Naive thymus-derived CD4-positive, alpha-beta T cell (primary cell): ENCODE measurements around the gene SNX30. TPM values are rescaled to one million over a fixed set of nuclear protein-coding genes. Genes with fewer than 3 reads are reported as not detected.
A peak's percentile ranks its signal among the peaks of the same experiment; 100 is the strongest.

Experiments
- ATAC-seq: fragments of 150-1000 bp; cut with Tn5 transposase; 2 replicates; pipeline ENCODE4 v1.10.0; 2021; ENCODE audit warnings: mild to moderate bottlenecking, moderate library complexity
- CTCF ChIA-PET: fragments of 350-600 bp; sonication (Branson Sonifier 250); formaldehyde crosslinking; loops from one replicate; lab custom pipeline; 2021; ENCODE audit warnings: antibody characterized with exemption; lab: Charles Lee
- POLR2A ChIA-PET: fragments of 350-600 bp; sonication (Branson Sonifier 250); formaldehyde crosslinking; loops from one replicate; lab custom pipeline; 2021; ENCODE audit warnings: antibody characterized with exemption, inconsistent platforms; lab: Charles Lee
- DNase-seq, 9 donors: peaks; one replicate each; pipeline versions ENCODE4 v3.0.0 to v3.0.0-alpha.2; 2020 to 2022; ENCODE audit warnings: mixed read lengths in 1 of 9
- H3K27ac ChIP-seq: one replicate; pipeline ENCODE4 v1.7.0; 2013; ENCODE audit warnings: mild to moderate bottlenecking, low read depth, low read length, moderate library complexity
- H3K27me3 ChIP-seq, 2 donors: one replicate each; pipeline ENCODE4 v1.7.0; 2013; ENCODE audit warnings: low read length in 2 of 2, mild to moderate bottlenecking in 2 of 2, moderate library complexity in 2 of 2; ENCODE audit not compliant: control insufficient read depth in 2 of 2, insufficient read depth in 2 of 2
- H3K36me3 ChIP-seq, 3 experiments: 1 replicate in 2 of 3; 2 replicates in 1 of 3; pipeline ENCODE4 v1.7.0; 2013; ENCODE audit warnings: low read length in 3 of 3, mild to moderate bottlenecking in 3 of 3, moderate library complexity in 1 of 3; ENCODE audit not compliant: insufficient read depth in 3 of 3, control insufficient read depth in 2 of 3
- H3K4me1 ChIP-seq, 2 donors: one replicate each; pipeline ENCODE4 v1.7.0; 2013; ENCODE audit warnings: low read length in 2 of 2, mild to moderate bottlenecking in 2 of 2, moderate library complexity in 1 of 2; ENCODE audit not compliant: control insufficient read depth in 2 of 2, insufficient read depth in 2 of 2
- H3K4me3 ChIP-seq: 2 replicates; pipeline ENCODE4 v1.7.0; 2013; ENCODE audit warnings: mild to moderate bottlenecking, low read length
- H3K9me3 ChIP-seq, 3 experiments: 1 replicate in 2 of 3; 2 replicates in 1 of 3; pipeline ENCODE4 v1.7.0; 2013; ENCODE audit warnings: low read length in 3 of 3; ENCODE audit not compliant: control insufficient read depth in 2 of 3
- H3K27ac Mint-ChIP-seq, 9 donors: one replicate each; pipeline ENCODE4 v1.8.0; 2020 to 2022; ENCODE audit warnings: mixed read lengths in 9 of 9, mild to moderate bottlenecking in 8 of 9, moderate library complexity in 5 of 9, inconsistent platforms in 2 of 9
- H3K27me3 Mint-ChIP-seq, 5 donors: one replicate each; pipeline ENCODE4 v1.8.0; 2021 to 2022; ENCODE audit warnings: mixed read lengths in 5 of 5, mild to moderate bottlenecking in 1 of 5
- H3K36me3 Mint-ChIP-seq, 5 donors: one replicate each; pipeline ENCODE4 v1.8.0; 2020 to 2022; ENCODE audit warnings: mixed read lengths in 5 of 5, mild to moderate bottlenecking in 3 of 5, inconsistent platforms in 1 of 5
- H3K4me1 Mint-ChIP-seq, 7 donors: one replicate each; pipeline ENCODE4 v1.8.0; 2020 to 2022; ENCODE audit warnings: mixed read lengths in 7 of 7, mild to moderate bottlenecking in 3 of 7, inconsistent platforms in 1 of 7
- H3K4me3 Mint-ChIP-seq, 10 donors: one replicate each; pipeline ENCODE4 v1.8.0; 2020 to 2022; ENCODE audit warnings: mild to moderate bottlenecking in 10 of 10, mixed read lengths in 10 of 10, moderate library complexity in 6 of 10, inconsistent platforms in 2 of 10
- H3K9me3 Mint-ChIP-seq, 11 donors: one replicate each; pipeline ENCODE4 v1.8.0; 2020 to 2022; ENCODE audit warnings: mixed read lengths in 11 of 11, mild to moderate bottlenecking in 4 of 11, inconsistent platforms in 1 of 11, moderate library complexity in 1 of 11
- intact Hi-C, 2 donors: fragments of 100-400 bp; cut with micrococcal nuclease; formaldehyde crosslinking; loops; one replicate each; pipeline ENCODE4 v1.15.1; 2023
- polyA plus RNA-seq, 2 donors: library from polyadenylated mRNA; unstranded; fragments of 300-500 nt; fragmentation: Illumina TruSeq; gene quantifications; one replicate each; pipeline ENCODE4 v1.2.3, GENCODE V29; 2021
- total RNA-seq, 6 experiments: library from RNA in 5 of 6; stranded (reverse) in 5 of 6; gene quantifications; 1 replicate in 5 of 6; 2 replicates in 1 of 6; pipeline ENCODE4 v1.2.3 and lab custom pipeline; 2021 to 2026

Gene SNX30
- total and polyA plus RNA-seq, 7 experiments from 2014 or later = 0.98 to 15.8 (median 8.4) TPM

- intact Hi-C loops = no loop called here
Observed at GRCh38 chr9:112780450-112781036, 30.0 kb downstream of the SNX30 start.

GRCh38 chr9:112782218-112782617, 31.7 kb downstream of the SNX30 start:
- Histone ChIP-seq H3K4me3 (no peak overlapping the region), H3K4me1 (peaks cover 0 to 6% of the 10 kb centered on the region in 2 donors), H3K36me3 (no peaks in the 10 kb centered on the region), H3K9me3 (no peaks in the 10 kb centered on the region), H3K27me3 (no peaks in the 10 kb centered on the region), H3K27ac (no peak overlapping the region)
- no peak for DNase-seq
- H3K27ac Mint-ChIP-seq = no peak overlapping the region
- H3K9me3 Mint-ChIP-seq = peaks cover 0 to 4% (median 0%) of the 10 kb centered on the region in 11 donors
- H3K36me3 Mint-ChIP-seq = peaks cover 0 to 9% (median 8%) of the 10 kb centered on the region in 5 donors
- H3K27me3 Mint-ChIP-seq = no peaks in the 10 kb centered on the region
- no peak for ATAC-seq
- H3K4me1 Mint-ChIP-seq = peaks cover 20 to 54% (median 31%) of the 10 kb centered on the region in 7 donors
- CTCF ChIA-PET = interaction anchor here (0.7 kb wide), 1 partner anchor 829 kb away, joined by 4 read pairs; no protein-coding TSS in a partner anchor
- no peak overlapping the region for H3K4me3 Mint-ChIP-seq
- POLR2A ChIA-PET = no interaction called here
- intact Hi-C loops = no loop called here

More at GRCh38 chr9:112780450-112781036, 30.0 kb downstream of the SNX30 start:
- H3K9me3 ChIP-seq = no peaks in the 10 kb centered on the region
- ChIA-PET CTCF (interaction anchor here (1.8 kb wide), 1 partner anchor 12 kb away, joined by 4 read pairs; no protein-coding TSS in a partner anchor), POLR2A (no interaction called here)
- no peak overlapping the region for H3K4me3 Mint-ChIP-seq
- no peaks in the 10 kb centered on the region for H3K27me3 ChIP-seq
- H3K9me3 Mint-ChIP-seq = peaks cover 0 to 3% (median 0%) of the 10 kb centered on the region in 11 donors
- DNase-seq = no peak
- H3K27ac ChIP-seq = no peak overlapping the region
- peaks cover 0 to 6% of the 10 kb centered on the region in 2 donors for H3K4me1 ChIP-seq
- peak overlapping the region in 1 of 9 donors; percentile 32 for H3K27ac Mint-ChIP-seq
- H3K4me3 ChIP-seq = no peak overlapping the region
- no peak for ATAC-seq
- H3K36me3 Mint-ChIP-seq = peaks cover 4 to 18% (median 8%) of the 10 kb centered on the region in 5 donors
- no peaks in the 10 kb centered on the region for H3K27me3 Mint-ChIP-seq
- H3K4me1 Mint-ChIP-seq = peaks cover 13 to 45% (median 26%) of the 10 kb centered on the region in 7 donors
- no peaks in the 10 kb centered on the region for H3K36me3 ChIP-seq

- DNase-seq (no peak), ATAC-seq (no peak)
- intact Hi-C loops = no loop called here
- Histone ChIP-seq H3K27ac (no peak overlapping the region), H3K4me3 (no peak overlapping the region), H3K27me3 (no peaks in the 10 kb centered on the region), H3K9me3 (no peaks in the 10 kb centered on the region), H3K4me1 (peaks cover 0 to 6% of the 10 kb centered on the region in 2 donors), H3K36me3 (no peaks in the 10 kb centered on the region)
- H3K36me3 Mint-ChIP-seq = peaks cover 0 to 8% (median 4%) of the 10 kb centered on the region in 5 donors
- peak overlapping the region in 1 of 9 donors; percentile 41 for H3K27ac Mint-ChIP-seq
- ChIA-PET CTCF (no interaction called here), POLR2A (no interaction called here)
- peaks cover 0 to 4% (median 0%) of the 10 kb centered on the region in 11 donors for H3K9me3 Mint-ChIP-seq
- H3K4me3 Mint-ChIP-seq = no peak overlapping the region
- no peaks in the 10 kb centered on the region for H3K27me3 Mint-ChIP-seq
- H3K4me1 Mint-ChIP-seq = peaks cover 16 to 51% (median 35%) of the 10 kb centered on the region in 7 donors
Observed at GRCh38 chr9:112783551-112783954, 33.0 kb downstream of the SNX30 start.

GRCh38 chr9:112784020-112784785, 33.6 kb downstream of the SNX30 start:
- Histone ChIP-seq H3K27ac (no peak overlapping the region), H3K27me3 (no peaks in the 10 kb centered on the region), H3K36me3 (no peaks in the 10 kb centered on the region), H3K9me3 (no peaks in the 10 kb centered on the region), H3K4me1 (peaks cover 0 to 6% of the 10 kb centered on the region in 2 donors), H3K4me3 (no peak overlapping the region)
- intact Hi-C loops = no loop called here
- DNase-seq = no peak
- ATAC-seq = no peak
- peaks cover 0 to 4% (median 0%) of the 10 kb centered on the region in 11 donors for H3K9me3 Mint-ChIP-seq
- CTCF ChIA-PET = no interaction called here
- peak overlapping the region in 1 of 9 donors; percentile 63 for H3K27ac Mint-ChIP-seq
- no peaks in the 10 kb centered on the region for H3K27me3 Mint-ChIP-seq
- POLR2A ChIA-PET = no interaction called here
- no peak overlapping the region for H3K4me3 Mint-ChIP-seq
- peaks cover 0 to 8% (median 4%) of the 10 kb centered on the region in 5 donors for H3K36me3 Mint-ChIP-seq
- H3K4me1 Mint-ChIP-seq = peaks cover 16 to 55% (median 35%) of the 10 kb centered on the region in 7 donors

- no peak overlapping the region for H3K27ac ChIP-seq
- ATAC-seq (no peak), DNase-seq (no peak)
- no peaks in the 10 kb centered on the region for H3K36me3 ChIP-seq
- Mint-ChIP-seq H3K4me3 (no peak overlapping the region), H3K4me1 (peaks cover 16 to 56% (median 31%) of the 10 kb centered on the region in 7 donors), H3K27ac (peak overlapping the region in 1 of 9 donors; percentile 15), H3K27me3 (no peaks in the 10 kb centered on the region), H3K36me3 (peaks cover 0 to 8% (median 0%) of the 10 kb centered on the region in 5 donors), H3K9me3 (peaks cover 0 to 4% (median 0%) of the 10 kb centered on the region in 11 donors)
- CTCF ChIA-PET = interaction anchor here (0.6 to 0.7 kb wide), 2 partner anchors 278 to 280 kb away, joined by 3 read pairs; no protein-coding TSS in a partner anchor
- POLR2A ChIA-PET = no interaction called here
- intact Hi-C loops = no loop called here
- no peak overlapping the region for H3K4me3 ChIP-seq
- no peaks in the 10 kb centered on the region for H3K27me3 ChIP-seq
- H3K9me3 ChIP-seq = no peaks in the 10 kb centered on the region
- H3K4me1 ChIP-seq = peaks cover 0 to under 1% of the 10 kb centered on the region in 2 donors
Observed at GRCh38 chr9:112785986-112786385, 35.4 kb downstream of the SNX30 start.

- Mint-ChIP-seq H3K4me1 (peaks cover 14 to 54% (median 29%) of the 10 kb centered on the region in 7 donors), H3K27me3 (no peaks in the 10 kb centered on the region), H3K27ac (peak overlapping the region in 6 of 9 donors; percentile 10 to 56 (median 26)), H3K4me3 (peak overlapping the region in 3 of 10 donors; percentile 7 to 51 (median 44)), H3K9me3 (peaks cover 0 to 4% (median 0%) of the 10 kb centered on the region in 11 donors), H3K36me3 (peaks cover 0 to 8% (median 0%) of the 10 kb centered on the region in 5 donors)
- POLR2A ChIA-PET = no interaction called here
- no peaks in the 10 kb centered on the region for H3K4me1 ChIP-seq
- intact Hi-C loops = no loop called here
- DNase-seq (no peak), ATAC-seq (no peak)
- no peaks in the 10 kb centered on the region for H3K27me3 ChIP-seq
- H3K27ac ChIP-seq = no peak overlapping the region
- no peaks in the 10 kb centered on the region for H3K9me3 ChIP-seq
- CTCF ChIA-PET = no interaction called here
- H3K4me3 ChIP-seq = no peak overlapping the region
- no peaks in the 10 kb centered on the region for H3K36me3 ChIP-seq
Observed at GRCh38 chr9:112786829-112787520, 36.4 kb downstream of the SNX30 start.
